AG04450 (cell line): Measurements from ENCODE around the gene H6PD. TPM values are rescaled to one million over a fixed set of nuclear protein-coding genes. Genes with fewer than 3 reads are reported as not detected.

Experiments used
- CTCF ChIA-PET: fragments of 300-600, 350-600 bp; formaldehyde crosslinking; extraction: SDS; loops from one replicate; lab custom pipeline; 2022; ENCODE audit warnings: antibody characterized with exemption, inconsistent platforms; lab: Charles Lee
- POLR2A ChIA-PET: fragments of 350-600 bp; formaldehyde crosslinking; extraction: SDS; loops from one replicate; lab custom pipeline; 2021; ENCODE audit warnings: antibody characterized with exemption, inconsistent platforms; lab: Yijun Ruan, JAX
- DNase-seq: peaks from one replicate; pipeline ENCODE4 v3.0.0-alpha.2; 2011; ENCODE audit warnings: low read depth, low spot score
- H3K27ac ChIP-seq: one replicate; pipeline ENCODE4 v1.5.1; 2012; ENCODE audit warnings: low read depth, low read length, control low read depth
- H3K27me3 ChIP-seq: one replicate; pipeline ENCODE4 v1.6.0; 2012; ENCODE audit warnings: low read length; ENCODE audit not compliant: control insufficient read depth, insufficient read depth
- H3K4me3 ChIP-seq: 2 replicates; pipeline ENCODE4 v1.5.1; 2011; ENCODE audit warnings: mild to moderate bottlenecking, low read depth, low read length, control low read depth
- H3K9me3 ChIP-seq: 2 replicates; pipeline ENCODE4 v1.5.1; 2012; ENCODE audit warnings: low read length; ENCODE audit not compliant: control insufficient read depth, insufficient read depth
- polyA plus RNA-seq: library from polyadenylated mRNA; depleted of rRNA; stranded (reverse); fragments of >200 nt; gene quantifications from 2 replicates; pipeline ENCODE4 v1.2.3, GENCODE V29; 2011
- TF ChIP-seq, protein P1 (sequence below): IDR thresholded peaks from 2 replicates; pipeline ENCODE4 v1.5.1; 2011; ENCODE audit warnings: low read depth, low read length, control low read depth, inconsistent platforms

The H6PD gene
- polyA plus RNA-seq, 1 experiment, result 18.3 TPM

DNA sequence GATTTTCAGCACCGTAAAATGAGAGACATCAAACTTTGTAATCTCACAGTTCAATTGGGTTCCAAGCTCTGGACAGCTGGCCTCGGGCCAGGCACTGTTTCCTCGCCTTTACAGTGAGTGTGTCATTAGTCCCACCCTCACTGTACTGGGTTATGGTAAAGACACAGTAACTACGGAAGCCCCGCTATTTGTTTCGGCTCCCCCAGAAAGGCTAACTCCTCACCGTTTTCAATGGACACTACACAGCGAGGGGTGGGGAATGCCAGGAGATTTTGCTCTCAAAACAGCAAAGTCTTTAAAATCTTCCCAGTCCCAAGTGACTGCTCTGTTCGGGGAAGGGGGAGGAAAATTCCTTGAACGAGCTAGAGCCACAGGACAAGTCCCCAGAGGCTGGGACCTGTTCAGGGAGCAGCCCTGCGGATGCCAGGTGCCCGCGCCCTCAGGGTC, 57.4 kb downstream of the H6PD start:
- H3K27me3 ChIP-seq, result no peaks in the 10 kb centered on the region
- TF ChIP-seq, protein P1, sequence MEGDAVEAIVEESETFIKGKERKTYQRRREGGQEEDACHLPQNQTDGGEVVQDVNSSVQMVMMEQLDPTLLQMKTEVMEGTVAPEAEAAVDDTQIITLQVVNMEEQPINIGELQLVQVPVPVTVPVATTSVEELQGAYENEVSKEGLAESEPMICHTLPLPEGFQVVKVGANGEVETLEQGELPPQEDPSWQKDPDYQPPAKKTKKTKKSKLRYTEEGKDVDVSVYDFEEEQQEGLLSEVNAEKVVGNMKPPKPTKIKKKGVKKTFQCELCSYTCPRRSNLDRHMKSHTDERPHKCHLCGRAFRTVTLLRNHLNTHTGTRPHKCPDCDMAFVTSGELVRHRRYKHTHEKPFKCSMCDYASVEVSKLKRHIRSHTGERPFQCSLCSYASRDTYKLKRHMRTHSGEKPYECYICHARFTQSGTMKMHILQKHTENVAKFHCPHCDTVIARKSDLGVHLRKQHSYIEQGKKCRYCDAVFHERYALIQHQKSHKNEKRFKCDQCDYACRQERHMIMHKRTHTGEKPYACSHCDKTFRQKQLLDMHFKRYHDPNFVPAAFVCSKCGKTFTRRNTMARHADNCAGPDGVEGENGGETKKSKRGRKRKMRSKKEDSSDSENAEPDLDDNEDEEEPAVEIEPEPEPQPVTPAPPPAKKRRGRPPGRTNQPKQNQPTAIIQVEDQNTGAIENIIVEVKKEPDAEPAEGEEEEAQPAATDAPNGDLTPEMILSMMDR, result no peak
- ChIA-PET CTCF (interaction anchor here (0.6 to 6.2 kb wide), 3 partner anchors 164 to 1149 kb away, joined by 3 to 99 read pairs (median 5); no protein-coding TSS in a partner anchor), POLR2A (interaction anchor here (0.6 to 1.3 kb wide), 3 partner anchors 12 to 1209 kb away, joined by 4 to 6 read pairs (median 6); no protein-coding TSS in a partner anchor)
- DNase-seq, result no peak
- peak overlapping the region; percentile 63 for H3K4me3 ChIP-seq
- peaks cover 9% of the 10 kb centered on the region; the same call in 1 of the 2 replicates for H3K9me3 ChIP-seq
- peak overlapping the region; percentile 65 for H3K27ac ChIP-seq

DNA sequence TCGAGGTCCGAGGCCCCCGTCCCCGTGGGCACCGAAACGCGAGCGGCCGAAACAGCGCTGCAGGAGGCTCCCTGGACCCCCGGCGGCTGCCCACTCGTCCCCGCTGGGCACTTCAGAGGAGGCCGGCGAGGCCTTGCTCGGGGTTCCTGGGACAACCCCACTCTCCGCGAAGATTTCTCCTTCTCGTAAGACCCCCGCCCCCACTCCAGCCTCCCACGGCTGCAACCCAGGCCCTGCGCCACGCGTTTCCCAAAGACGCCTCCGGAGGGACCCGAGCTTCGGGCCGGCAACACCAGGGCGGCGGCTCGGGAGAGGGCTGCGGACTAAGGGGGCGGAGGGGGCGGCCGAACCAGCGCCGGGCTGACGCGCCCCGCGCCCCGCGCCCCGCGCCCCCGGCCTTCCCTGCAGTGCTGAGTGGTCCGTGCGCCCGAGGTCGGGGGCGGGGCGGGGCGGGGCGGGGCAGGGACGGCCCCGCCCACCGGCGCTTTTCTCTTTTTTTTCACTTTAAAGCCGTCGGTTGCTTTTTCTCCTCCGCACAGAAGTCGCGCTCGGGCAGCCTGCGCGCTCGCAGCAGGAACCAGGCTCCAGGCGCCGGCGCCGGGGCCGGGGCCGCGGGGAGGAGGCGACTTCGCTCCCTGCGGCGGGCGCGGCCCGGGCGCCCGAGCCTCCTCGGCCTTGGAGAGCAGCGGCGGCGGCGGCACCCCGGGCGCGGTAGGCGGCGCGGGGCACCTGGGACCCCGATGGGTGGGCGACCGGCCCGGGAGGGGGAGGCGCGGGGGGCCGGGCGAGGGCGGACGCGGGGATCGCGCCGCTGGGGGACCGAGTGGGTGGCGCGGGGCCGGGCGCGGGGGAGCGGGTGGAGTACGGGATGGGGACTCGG, 58.0 kb downstream of the H6PD start, which contains the start of gene SPSB1:
Gene SPSB1, plus strand, starts transcription at position 534 of the 880 bp plus-strand sequence. CDS start 62,998 bp downstream, outside the sequence.
- H3K9me3 ChIP-seq, result peaks cover 7% of the 10 kb centered on the region; the same call in 1 of the 2 replicates
- ChIA-PET POLR2A (interaction anchor here (0.6 to 1.3 kb wide), 2 partner anchors 29 to 1209 kb away, joined by 6 read pairs; no protein-coding TSS in a partner anchor), CTCF (interaction anchor here (0.6 to 6.2 kb wide), 3 partner anchors 163 to 1150 kb away, joined by 3 to 99 read pairs (median 5); no protein-coding TSS in a partner anchor)
- no peaks in the 10 kb centered on the region for H3K27me3 ChIP-seq
- H3K4me3 ChIP-seq, result peak within 1 kb of the TSS; percentile 99
- peak within 1 kb of the TSS; percentile 91 for H3K27ac ChIP-seq
- TF ChIP-seq, protein P1, result no peak
- DNase-seq, result no peak

DNA sequence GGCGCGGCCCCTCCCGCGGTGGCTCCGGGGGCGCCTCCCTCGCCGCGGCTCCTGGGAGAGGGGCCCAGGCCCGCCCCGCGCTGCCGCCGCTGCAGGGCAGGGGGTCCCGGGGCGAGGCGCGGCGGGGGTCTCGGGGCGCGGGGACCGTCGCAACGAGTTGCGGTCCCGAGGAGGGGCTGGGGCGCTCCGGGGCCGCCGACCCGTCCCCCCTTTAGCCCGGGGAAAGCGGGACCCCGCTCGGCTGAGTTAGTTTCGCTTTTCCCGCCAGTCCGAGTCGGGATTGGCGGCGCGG, 58.6 kb downstream of the H6PD start:
- Histone ChIP-seq H3K4me3 (peak overlapping the region; percentile 99), H3K9me3 (peaks cover 1% of the 10 kb centered on the region; the same call in 1 of the 2 replicates), H3K27ac (no peak overlapping the region), H3K27me3 (no peaks in the 10 kb centered on the region)
- DNase-seq, result no peak
- ChIA-PET POLR2A (no interaction called here), CTCF (no interaction called here)
- TF ChIP-seq, protein P1, result no peak

DNA sequence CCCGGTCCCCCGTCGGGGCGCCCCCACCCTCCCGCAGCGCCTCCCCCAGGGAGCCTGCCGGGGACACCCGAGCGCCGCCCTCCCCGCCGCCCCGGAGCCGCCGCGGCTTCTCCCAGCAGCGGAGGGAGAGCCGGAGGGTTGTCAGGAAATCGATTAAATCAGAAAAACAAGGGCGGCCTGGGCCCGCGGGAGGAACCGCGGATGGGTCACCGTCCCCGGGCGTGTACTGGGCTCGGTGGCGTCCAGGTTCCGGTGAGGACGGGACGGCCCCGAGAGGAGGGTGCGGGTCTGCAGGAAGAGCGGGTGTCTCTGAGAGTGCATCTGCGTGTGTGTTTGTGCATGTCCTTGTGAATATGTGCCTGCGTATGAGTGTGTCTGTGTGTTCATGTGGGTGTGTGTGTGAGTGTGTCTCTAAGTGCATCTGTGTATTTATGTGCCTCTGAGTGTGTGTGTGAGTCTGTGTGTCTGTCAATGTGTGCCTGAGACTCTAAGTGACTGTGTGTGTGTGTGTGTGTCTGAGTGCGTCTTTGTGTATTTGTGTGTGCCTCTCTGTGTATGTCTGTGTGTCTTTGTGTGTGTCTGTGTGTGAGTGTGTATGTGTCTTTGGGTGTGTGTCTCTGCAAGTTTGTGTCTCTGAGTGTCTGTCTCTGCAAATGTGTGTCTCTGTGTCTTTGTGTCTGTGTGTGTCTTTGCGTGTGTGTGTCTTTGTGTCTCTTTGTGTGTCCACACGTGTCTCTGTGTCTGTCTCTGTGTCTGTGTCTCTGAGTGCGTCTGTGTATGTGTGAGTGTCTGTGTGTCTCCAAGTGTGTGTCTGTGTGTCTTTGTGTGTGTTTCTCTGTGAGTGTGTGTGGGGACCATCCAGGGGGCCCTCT, 59.2 kb downstream of the H6PD start:
- TF ChIP-seq, protein P1, result no peak
- ChIA-PET POLR2A (no interaction called here), CTCF (no interaction called here)
- Histone ChIP-seq H3K4me3 (peak overlapping the region; percentile 99), H3K27me3 (no peaks in the 10 kb centered on the region), H3K27ac (peak overlapping the region; percentile 91), H3K9me3 (no peaks in the 10 kb centered on the region)
- no peak for DNase-seq
